Central memory CD4-positive, alpha-beta T cell (primary cell): ENCODE results near the gene LMX1B.

Experiments
- DNase-seq: peaks from one replicate; pipeline ENCODE4 v3.0.0; 2022

The LMX1B gene

DNA sequence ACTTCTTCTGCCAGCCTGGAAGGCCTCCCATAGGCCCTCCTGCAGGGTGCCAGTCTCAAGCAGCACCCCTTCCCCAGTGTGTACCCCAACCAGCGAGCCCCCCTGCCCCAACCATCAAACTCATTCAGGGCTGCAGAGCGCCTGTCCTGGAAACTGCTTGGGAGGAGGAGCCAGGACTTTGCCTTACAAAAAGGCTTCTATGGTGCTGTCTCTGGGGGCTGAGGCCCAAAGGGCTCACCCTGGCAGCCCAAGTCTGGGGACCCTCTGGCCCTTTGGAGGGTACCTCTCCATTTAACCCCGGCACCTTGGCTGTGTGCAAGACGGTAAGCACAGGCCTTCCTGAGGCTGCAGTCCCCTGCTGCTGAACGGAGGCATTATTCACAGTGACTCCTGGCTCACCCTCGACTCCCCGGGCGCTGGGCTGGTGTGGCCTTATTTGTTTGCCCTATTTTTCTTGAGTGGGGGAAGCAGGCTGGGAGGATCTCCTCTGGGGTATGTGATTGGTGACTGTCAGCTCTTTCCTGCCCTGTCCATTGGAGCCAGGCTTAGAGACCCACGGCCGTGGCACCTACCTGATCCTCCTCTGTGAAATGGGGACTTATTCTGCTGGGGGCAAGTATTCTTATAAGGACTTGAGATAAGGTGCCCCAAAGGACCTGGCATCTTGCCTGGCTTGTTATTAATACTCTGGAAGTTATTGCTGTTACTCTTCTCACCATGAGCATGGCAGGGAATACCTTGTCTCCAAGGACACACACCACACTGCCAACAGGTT, 5.8 kb downstream of the LMX1B start:
- no peak for DNase-seq

DNA sequence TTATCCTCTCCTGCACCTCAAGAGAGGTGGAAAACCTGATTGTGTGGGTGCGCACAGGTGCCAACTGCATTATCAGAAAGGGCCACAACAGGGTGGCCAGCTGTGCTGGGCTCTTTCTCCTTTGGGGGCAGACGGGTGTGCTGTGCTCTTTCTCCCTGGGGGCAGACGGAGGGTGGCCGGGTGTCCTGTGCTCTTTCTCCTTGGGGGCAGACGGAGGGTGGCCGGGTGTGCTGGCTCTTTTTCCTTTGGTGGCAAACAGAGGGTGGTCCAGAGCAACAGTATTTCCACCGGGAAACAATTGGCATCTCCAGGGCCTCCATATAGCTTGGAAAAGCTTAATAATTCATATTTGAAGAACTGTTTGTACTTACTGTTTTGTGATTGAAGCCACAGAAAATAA, 6.8 kb downstream of the LMX1B start:
- DNase-seq: no peak

DNA sequence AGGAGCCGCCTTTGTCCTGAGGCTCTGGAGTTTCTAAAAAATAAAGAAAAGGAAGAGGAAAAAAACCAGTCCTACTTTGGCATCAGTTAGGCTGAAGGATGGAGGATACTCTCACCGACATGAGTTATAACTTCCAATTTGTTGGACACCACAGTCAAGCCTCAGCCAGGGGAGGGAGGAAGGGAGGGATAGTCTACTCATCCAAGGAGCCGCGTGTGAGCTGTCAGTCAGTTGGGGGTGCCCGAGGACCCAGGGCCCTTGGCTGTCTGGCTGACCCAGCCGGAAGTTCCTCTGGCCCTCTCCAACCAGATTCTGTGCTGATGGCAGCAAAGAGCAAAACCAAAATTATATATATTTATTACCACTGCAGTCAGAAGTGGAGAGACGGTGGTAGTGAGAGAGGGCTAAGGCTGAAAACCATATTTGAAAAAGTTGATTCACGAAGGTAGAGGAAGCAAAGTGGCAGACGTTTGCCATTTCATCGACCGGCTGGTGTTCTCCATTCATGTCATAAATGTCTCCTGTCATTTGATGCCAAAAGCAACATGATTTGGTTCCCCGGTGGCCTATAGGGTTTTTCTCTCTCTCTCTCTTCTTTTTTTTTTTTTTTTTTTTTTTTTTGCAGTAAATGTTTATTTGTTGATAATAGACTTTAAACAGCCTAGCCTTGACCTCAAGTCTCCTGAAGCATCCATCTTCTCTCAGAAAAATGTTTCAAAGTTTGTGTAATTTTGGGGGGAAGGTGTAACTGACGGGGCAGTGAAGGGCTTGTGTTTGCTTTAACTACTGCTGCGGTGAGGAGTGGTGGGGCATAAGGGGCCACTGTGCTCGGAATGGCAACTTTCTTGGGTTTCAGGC, 7.6 kb downstream of the LMX1B start:
- no peak for DNase-seq

DNA sequence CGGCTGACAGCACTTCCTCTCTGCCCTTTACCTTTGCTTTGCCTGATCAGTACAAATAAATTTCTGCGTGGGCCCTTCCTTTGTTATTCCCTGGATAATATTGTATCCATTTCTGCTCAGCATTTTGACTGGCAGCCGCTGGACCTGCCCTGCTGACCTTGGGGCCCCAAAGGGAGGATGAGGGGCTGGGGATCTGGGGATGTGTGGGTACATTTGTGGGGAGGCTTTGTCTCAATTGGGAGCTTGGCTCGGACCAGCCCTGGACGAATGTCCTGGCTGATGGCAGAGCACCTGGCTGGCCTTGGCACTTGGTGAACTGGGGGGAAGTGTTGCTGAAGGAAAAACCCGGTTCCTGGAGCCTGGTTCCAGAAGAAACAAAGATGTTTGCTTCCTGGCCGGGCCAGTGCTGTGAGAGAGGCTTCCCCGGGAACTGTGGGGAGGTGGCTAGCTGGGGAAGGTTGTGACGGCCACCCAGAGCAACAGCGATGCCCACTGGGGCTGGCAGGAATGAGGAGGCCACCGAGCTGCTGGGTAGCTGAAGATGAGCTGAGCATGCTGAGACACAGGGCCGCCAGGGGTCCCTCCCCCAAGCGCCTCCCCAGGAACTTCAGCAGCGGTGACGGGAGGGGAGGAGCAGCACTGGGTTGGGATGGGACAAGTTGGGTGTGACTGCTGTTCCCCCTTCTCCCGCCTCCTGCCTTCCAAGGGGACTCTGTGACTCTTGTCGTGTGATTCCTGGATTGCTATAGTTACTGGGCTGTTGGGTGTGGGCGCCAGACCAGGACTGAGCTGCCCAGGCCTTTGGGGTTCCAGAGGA, 8.4 kb downstream of the LMX1B start:
- no peak for DNase-seq

DNA sequence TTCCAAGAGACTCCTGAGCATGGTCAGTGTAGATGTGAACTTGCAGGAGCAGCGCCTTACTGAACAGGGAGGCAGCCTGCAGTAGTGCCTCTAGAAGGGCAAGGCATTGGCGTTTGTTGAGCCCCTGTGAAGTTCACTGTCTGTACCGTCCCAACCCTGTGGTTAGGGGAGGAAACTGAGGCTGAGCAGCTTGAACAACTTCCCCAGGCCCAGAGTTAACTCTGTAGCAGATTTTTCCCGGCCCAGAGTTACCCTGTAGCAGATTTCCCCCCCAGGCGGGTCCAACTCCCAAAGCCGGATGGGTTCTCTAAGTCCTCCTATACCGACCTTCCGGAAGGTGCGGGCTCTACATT, 9.6 kb downstream of the LMX1B start:
- DNase-seq: no peak

DNA sequence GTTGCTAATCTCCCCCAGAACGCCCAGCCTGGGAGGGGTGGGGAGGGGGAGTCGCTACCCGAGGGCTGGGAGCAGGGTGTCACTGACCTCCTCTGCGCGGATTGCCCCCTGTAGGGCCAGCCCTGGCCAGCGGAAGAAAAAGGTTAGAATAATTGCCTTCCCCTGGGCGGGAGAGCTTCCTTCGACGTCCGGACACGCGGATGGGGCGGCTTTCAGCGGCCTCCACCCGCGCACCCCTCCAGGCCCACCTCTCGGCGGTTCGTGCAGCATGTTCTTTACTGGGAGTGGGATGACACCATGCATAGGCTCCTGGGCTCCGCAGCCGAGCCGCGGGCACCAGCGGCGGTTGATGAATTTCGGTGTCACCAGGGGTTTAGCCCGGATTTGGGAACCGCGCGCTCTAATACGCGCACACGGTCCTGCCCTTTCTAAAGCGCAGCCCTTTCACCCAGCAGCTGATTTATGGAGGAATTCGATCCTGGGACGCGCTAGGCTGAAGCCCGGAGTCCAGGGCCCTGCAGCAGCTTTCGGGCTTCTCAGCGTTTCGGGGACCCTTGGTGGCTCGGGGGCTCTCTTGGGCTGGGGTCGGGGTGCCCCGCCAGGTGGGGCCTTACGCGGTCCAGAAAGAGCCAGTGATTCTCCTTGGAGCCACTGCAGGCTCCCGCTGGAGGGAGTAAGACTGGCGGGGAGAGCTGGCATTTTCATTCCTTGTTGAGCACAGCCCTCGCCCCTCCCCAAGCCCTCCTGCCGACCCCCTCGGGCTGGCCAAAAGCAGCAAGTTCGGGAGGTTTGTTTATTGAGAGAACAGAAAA, 10.1 kb downstream of the LMX1B start:
- no peak for DNase-seq

DNA sequence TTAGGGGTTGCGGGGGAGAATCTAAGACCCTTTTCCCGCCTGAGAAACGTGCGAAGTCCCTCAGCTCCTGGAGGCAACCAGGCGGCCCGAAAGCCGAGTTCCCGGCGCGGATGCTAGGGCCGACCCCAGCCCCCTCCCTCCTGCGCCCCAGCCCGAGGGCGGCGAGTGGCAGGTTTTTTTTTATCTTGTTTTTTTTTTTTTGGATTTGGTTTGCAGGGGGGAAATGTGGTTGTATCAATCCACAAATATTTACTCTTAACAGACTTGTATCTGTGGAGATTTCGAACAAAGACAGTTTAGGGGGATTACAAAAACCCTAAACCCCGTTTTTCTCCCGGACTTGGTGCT, 10.7 kb downstream of the LMX1B start:
- DNase-seq: no peak

DNA sequence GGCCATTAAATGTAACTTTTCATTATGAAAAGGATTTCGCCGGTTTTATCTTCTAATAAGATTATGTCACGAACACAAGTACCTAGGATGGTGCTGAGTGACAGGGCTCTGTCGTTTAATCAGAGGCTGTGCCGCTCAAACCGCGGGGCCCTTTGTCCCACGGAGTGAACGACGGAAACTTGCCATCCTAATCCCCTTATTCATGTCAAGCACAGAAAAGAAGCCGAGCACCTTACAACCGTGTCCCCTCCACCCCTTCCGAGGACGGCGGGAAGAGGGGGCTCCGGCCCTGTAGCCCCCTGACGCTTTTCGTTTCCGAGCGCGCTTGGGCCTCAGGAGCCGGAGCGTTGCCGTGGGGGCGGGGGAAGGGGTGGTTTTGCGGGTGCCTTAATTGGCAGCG, 11.2 kb downstream of the LMX1B start:
- no peak for DNase-seq

DNA sequence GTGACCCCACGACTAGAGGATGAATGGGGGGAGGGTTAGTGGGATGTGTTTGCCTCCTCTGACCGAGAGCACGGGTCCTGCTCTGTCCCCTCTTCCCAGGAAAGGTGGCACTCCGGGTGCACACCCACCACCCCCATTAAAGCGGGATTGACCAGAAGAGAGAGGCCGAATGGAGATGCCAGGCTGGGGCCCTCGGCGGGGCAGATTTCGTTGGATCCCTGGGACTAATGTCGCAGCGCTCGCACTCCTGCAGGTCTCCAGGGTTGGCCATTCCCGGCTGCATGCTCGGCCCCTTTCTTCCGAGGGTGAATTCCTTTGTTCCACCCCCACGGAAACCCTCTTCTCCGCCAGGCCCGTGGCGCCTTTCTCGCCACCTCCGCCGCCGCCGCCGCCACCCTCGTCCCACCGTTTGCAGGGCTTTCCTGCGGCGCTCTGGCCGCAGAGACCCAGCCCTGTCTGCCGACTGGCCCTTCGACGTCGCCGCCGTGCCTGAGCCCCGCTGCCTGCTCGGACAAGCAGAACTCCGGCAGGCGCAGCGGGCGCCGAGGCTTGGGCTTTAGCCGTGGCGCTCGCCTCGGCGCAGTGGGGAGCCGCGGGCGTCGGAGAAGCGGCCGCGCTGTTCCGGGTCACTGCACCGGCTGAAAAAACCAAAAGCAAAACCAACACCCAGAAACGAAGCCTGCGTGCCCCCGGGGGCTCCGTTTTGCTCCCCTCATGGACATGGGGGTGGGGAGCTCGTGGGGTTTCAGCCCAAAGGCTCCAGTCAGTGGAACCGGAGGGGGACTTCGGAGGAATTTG, 11.8 kb downstream of the LMX1B start:
- DNase-seq: no peak

DNA sequence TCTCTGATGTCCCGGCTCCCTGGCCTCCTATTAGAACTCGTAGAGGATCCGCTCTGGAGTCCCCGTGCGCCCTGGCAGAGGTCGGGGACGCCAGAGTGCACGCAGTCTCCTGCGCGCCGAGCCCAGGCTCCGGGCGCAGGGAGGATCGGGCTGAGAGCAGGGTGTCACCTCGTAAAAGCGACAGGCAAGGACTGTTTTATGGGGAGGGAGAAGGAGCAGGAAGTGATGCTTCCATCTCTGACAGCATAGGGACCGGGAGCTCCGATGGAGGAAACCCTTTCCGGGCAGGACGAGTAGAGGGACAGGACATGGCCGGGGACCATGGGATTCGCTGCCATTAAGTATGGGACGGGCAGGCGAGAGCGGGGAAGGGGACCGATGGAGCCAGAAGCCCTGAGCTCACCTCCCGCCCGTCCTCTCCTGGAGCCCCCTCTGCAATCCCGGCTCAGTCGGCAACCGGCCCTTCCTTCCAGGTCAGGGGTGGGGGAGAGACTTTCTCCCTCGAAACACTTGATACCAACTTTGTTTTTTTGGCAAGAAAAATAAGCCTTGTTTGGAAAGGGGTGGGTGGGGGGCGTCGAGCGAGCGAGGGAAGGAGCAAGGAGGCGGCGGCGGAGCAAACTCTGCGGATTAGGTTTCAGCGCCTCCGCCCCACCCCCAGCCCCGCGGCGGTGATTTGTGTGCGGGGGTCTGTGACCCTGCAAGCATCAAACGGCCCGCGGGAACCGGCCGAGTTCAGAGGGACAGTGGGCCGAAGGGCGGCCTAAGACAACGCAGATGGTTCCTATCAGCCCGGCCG, 12.6 kb downstream of the LMX1B start:
- DNase-seq: no peak

DNA sequence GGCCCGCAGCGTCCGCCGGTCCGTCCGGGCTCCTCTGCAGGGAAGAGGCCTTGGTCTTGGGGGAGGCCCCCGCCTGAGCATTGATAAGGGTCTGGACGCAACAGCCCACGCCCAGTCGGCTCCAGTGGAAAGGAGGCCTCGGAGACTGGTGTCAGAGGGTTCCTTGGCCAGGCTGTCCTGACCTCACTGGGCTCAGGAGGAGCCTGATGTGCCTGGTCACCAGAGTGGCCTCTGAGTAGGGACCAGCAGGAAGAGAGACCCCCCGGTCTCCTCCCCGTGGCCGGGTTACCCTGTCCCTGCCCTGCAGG, 13.2 kb downstream of the LMX1B start:
- DNase-seq: no peak

DNA sequence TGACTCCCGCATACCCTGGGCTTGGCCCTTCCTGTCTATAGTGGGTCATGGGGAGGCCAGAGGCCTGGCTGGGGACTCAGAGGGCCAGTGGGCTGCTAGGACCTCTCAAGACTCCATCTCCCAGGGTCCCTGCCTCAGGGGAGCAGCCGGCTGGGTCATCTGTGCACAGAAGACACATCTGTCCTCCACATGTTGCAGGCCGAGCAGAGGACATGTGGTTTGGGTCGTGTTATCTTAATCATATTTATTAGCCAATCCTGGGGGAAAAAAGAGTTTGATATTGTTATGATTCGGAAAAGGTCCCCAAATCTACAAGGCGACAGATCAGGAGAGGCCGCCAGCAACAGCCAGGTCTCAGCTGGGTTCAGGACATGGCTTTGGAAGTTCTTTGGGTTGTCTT, 14.4 kb downstream of the LMX1B start:
- no peak for DNase-seq

DNA sequence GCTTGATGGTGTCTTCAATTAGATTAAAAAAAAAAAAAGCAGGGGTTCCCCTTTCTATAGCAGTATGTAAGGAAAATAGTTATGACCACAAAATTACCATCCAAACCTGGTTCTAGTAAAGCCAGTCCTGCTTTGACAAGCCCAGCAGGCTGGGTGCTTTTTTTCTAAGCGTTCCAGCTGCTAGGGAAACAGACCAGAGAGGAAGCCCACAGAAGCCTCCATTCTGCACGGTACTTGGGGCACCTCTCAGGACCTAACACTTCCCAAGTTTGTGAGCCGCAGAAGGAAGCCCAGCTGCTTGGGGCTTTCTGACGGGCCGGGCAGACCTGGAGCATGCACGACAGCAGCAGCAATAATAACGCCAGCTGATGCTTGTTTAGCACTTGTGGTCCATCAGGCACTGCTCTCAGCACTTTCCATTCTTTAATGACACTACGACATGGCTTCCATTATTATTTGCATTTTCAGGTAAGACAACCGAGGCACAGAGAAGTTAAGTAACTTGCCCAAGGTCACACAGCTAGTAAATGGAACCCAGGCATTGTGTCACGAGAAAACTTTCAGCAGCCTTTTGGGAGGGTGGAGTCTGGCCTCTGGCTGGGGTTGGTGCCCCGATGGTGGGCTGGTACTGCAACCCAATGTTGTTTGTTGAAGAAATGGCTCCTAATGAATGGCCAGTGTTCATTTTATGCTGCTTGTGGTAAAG, 15.4 kb downstream of the LMX1B start:
- DNase-seq: no peak

DNA sequence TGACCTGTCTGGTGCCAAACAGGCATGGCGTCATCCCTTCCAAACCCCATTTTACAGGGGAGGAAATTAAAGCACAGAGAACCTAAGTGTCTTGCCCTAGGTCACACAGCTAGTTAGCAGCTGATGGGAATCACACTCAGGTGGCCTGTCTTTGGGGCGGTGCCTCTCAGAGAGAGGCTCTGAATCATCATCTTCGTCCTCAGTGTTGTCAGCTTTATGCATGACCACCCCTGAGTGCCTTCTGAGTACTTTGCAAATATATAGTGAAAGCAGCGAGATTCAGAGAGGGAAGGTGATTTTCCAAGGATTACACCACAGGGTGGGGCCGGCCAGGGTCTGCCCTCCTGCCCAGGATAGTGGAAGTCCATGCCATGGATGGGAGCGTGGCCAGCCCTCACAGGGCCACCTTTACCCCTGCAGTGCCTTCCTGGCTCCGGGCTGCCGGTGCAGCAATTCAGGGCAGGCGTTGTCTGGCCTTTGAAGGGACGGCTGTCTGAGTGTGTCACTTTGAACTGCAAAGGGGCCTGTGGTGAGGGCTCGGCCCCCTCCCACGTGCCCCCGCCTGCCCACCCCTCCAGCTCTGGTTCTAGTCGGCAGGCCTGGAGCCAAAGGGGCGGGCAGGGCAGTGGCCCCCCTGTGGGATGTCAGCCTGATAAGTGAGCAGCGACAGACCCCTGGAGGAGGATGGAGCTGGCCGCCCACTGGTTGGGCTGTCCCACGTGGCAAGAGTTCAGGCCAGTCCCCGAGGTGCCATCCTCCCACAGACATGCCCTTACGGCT, 16.9 kb downstream of the LMX1B start:
- no peak for DNase-seq

DNA sequence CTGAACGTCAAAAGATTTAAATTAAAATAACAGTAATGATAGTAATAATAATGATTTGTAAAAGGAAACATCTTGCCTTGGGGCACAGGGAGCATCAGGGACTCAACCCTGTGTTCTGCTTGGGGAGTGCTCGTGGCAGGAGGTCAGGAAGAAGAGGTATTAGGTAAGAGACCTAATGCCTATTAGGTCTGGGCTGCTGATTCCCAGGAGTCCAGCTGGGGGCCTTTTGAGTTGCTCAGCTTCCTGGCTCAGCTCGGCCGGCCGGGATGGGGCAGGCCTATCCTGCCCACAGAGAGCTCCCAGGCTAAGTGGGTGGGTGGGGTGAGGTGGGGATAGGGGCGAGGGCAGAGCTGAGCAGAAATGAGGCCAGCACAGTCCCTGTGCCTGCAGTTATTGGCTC, 17.5 kb downstream of the LMX1B start:
- DNase-seq: no peak

DNA sequence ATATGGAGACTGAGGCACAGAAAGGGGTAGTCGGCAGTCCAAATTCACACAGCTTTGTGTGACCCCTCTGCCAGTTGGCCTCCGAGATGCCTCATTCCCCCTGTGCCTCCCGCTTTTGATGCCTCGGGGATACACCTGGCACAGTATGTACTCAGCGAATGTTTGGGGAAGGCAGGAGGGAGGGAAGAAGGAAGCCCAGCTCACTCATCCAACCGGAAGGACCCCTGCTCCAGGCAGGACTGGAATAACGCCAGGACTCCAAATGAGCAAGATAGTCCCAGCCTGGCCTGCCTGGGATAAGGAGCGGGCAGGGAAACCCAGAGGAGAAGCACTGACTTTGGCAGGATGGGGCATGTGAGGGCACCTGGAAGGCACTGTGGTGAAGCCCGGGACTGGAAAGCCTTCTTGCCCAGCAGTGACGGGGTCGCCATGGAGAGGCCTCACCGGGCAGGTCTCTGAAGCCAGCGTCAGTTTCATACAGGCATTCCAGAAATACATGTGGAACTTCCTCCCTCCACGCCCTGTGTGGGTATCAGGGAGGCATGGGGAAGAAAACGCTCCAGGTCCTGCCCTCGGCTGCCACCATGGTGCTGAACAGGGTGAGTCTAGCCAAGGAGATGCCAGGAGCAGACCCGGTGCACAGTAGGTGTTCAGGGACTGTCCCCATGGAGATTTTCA, 20.3 kb downstream of the LMX1B start:
- DNase-seq: no peak

DNA sequence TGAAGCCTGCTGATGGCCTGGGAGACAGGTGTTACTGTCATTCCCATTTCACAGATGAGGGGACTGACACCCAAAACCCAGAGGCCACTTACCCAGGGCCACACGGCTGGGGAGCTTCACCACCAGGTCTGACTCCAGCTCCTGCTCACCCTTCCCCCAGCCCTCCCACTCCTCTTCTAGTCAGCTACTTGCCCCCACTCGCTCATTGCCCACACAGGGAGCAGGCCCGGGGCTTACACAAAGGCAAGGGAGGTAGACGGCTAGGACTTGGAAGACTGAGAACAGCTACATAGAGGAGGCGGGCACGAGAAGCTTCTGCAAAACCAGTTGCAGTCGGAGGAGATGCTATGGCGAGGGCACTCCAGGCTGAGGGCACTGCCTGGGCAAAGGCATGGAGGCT, 21.3 kb downstream of the LMX1B start:
- DNase-seq: no peak

DNA sequence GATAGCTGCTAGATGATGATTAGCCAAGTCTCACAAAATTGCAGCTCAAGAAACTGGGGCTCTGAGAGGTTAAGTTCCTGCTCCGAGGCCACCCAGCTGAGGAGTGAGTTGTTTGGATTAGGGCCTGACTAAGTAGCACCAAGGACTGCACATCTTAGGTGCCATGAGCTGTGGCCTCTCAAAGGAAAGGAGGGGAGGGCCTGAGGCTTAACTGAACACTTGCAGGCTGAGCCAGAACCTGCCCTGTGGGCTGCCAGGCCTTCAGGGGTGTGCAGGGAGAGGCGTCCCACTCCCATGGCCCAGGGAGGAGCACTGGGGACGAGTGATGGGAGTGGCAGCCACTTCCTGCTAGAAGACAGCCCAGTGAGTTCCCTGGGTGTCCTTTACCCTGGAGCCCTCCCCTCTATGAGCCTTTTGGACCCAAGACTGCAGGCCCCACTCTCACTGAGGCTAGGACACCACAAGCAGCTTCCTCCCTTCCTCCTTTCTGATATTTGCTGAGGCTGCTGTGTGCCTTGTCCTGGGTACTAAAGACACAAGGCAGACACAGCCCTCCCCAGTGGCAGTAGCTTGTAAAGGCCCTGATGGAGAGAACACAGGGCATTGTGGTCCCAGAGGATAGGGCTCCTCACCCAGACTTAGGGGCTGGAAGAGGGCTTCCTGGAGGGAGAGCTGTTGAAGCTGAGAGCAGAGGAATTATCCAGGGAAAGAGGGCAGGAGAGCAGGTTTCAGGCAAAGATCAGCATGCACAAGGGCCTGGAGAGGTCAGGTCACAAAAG, 22.1 kb downstream of the LMX1B start:
- DNase-seq: no peak
